Activated CD8-positive, alpha-beta memory T cell treated with anti-CD3 and anti-CD28 coated beads, Interleukin-2, amount 50 U/mL, for 1 hour (primary cell): ENCODE results near the gene KRTAP2-3.
"Not testable (repeated sequence)": the region's sequence is repeated elsewhere in the genome, so short reads cannot be mapped to it uniquely, and the experiment has no call there.

Source experiments
- DNase-seq: peaks from one replicate; pipeline ENCODE4 v3.0.0-alpha.2; 2020; ENCODE audit errors: extremely low read depth

The KRTAP2-3 gene

GRCh38 chr17:41060052-41060604 is at the start of gene KRTAP2-3:
Gene KRTAP2-3 (minus strand): TSS chr17:41060114. CDS start chr17:41060050, 64 bp downstream.
- DNase-seq = no peak

GRCh38 chr17:41108728-41109386 is 48.9 kb upstream of the KRTAP2-3 start:
- not testable (repeated sequence) for DNase-seq

DNA sequence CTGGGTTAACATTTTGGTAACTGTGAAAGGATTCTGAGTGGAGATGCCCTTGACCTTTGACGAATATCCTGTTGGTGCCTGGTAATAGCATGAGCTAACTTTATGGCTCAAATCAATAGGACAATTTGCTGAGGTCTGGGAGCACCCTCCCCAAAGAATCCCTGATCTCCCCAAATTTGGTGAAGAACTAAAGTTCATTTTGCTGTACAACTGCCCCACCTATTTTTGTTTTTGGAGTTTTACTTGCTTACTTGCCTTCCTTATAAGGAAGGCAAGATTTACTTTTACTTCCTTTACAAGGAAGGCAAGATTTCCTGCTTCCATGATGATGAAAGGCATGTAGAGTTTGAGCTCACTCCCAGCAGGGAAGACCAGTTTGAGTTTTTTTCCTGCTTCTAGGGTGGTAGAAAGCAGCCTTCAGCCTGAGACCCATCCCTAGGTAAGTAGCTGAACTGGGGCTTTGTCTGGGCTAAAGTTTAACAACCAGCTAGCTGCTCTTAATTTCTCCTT is 48.1 kb upstream of the KRTAP2-3 start:
- no peak for DNase-seq

GRCh38 chr17:41105347-41105746 is 45.4 kb upstream of the KRTAP2-3 start, which contains the start of gene KRTAP4-9:
Gene KRTAP4-9 (plus strand): TSS chr17:41105389. CDS start chr17:41105389, 0 bp downstream.
- DNase-seq = not testable (repeated sequence)

GRCh38 chr17:41104386-41105038 is 44.6 kb upstream of the KRTAP2-3 start:
- not testable (repeated sequence) for DNase-seq

DNA sequence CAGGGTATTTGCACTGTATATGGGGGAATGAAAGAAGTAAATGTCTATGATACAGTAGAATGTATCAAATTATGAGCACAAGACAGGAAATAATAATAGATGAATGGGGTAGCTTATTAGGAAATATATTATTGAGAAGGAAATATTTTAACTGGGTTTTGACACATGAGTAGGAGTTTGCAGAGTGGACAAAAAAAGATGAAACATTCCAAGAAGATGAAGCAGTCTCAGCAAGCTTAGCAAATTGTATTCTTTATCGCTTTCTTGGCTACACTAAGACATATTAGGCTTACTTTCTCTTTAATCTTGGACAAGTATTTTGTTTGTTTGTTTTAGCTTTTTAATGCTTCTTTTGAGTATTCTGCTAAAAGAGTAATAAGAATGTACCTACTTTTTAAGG is 44.0 kb upstream of the KRTAP2-3 start:
- no peak for DNase-seq

DNA sequence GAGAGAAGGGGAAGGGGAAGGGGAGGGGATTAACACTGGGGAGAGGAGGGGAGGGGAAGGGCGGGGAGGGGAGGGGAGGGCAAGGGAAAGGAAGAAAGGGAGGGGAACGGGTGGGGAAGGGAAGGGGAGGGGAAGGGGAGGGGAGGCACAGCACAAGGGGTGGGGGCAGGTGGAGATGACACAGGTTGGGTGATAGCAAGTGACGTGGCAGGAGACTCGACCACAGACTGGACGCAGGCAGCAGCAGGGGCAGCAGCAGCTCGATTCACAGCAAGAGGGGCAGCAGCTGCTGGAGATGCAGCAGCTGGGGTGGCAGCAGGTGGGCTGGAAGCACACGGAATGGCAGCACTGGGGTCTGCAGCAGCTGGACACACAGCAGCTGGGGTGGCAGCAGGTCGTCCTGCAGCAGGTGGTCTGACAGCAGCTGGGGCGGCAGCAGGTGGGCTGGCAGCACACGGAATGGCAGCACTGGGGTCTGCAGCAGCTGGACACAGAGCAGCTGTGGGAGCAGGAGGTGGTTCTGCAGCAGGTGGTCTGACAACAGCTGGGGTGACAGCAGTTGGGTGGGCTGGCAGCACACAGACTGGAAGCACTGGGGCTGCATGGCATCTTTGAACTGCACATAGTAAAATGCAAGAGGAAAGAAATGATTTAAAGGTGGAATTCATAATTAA is 41.8 kb upstream of the KRTAP2-3 start, which contains the start of gene KRTAP4-16:
Gene KRTAP4-16 (minus strand): TSS at position 624 of the 674 bp plus-strand sequence. CDS start 0 bp downstream, at position 624.
- DNase-seq = no peak

- DNase-seq = not testable (repeated sequence)
Observed at GRCh38 chr17:41099682-41100480, 40.0 kb upstream of the KRTAP2-3 start.

DNA sequence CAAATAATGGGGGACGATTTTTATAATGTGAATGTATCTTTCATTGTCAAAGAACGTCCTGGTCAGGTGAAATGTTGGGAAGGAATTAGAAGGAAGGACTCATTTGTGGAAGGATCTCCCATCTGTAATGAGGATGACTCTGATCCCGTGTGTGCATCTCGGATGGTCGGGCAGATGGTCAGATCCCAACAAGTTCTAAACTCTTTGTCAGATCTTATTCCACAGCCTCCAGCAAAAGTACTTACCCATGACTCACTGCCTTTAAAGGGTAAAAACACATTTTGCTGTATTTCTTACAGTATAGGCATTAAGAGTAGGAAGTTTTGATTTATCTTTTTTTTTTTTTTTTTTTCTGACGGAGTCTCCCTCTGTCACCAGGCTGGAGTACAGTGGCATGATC is 38.6 kb upstream of the KRTAP2-3 start:
- DNase-seq = no peak

- no peak for DNase-seq
Observed at GRCh38 chr17:41098042-41098441, 38.1 kb upstream of the KRTAP2-3 start, which contains the start of gene KRTAP4-8. Gene KRTAP4-8 (minus strand): TSS chr17:41098142. CDS start chr17:41098084, 58 bp downstream.

DNA sequence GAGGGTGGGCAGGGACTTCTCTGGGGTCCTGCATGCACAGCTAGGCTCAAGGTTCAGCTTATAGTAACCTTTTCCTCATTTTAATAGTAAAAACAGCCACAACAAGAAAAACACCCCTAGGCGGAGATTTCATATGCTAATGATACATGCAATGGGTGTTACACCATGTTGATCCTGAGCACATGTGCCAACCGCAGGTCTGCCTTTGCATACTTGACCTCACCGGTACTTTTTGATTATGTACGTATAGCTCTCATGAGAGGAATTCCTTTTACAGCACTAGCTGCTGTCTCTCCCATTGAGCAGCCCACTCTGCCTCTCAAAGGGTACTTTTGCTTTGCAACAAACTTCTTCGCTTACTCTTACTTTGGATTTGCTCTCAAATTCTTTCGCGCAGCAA is 36.1 kb upstream of the KRTAP2-3 start:
- DNase-seq = no peak

GRCh38 chr17:41088760-41089352 is 28.9 kb upstream of the KRTAP2-3 start:
- not testable (repeated sequence) for DNase-seq

DNA sequence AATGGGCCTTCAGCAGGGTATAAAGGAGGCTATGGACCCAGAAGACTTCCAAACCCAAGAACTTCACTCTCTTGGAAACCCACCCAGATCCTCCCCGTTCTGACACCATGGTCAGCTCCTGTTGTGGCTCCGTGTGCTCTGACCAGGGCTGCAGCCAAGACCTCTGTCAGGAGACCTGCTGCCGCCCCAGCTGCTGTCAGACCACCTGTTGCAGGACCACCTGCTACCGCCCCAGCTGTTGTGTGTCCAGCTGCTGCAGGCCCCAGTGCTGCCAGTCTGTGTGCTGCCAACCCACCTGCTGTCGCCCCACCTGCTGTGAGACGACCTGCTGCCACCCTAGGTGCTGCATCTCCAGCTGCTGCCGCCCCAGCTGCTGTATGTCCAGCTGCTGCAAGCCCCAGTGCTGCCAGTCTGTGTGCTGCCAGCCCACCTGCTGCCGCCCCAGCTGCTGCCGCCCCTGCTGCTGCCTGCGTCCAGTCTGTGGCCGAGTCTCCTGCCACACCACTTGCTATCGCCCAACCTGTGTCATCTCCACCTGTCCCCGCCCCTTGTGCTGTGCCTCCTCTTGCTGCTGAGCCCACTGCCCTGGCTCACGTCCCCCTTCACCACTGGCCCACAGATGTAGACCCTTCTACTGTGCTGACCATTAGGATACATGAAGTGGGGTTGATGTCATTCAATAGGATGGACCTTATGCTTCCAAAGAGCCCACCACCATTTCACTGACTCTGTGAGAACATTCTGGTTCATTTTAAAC is 24.4 kb upstream of the KRTAP2-3 start, which contains the start of gene KRTAP4-7:
Gene KRTAP4-7 (plus strand): TSS at position 51 of the 757 bp plus-strand sequence. CDS start 57 bp downstream, at position 108.
- DNase-seq = not testable (repeated sequence)

- not testable (repeated sequence) for DNase-seq
Observed at GRCh38 chr17:41083427-41083826, 23.5 kb upstream of the KRTAP2-3 start.

GRCh38 chr17:41082626-41083025 is 22.7 kb upstream of the KRTAP2-3 start:
- no peak for DNase-seq

- DNase-seq = no peak
Observed at GRCh38 chr17:41076788-41077187, 16.9 kb upstream of the KRTAP2-3 start.

- DNase-seq = no peak
Observed at GRCh38 chr17:41073676-41074075, 13.8 kb upstream of the KRTAP2-3 start.

DNA sequence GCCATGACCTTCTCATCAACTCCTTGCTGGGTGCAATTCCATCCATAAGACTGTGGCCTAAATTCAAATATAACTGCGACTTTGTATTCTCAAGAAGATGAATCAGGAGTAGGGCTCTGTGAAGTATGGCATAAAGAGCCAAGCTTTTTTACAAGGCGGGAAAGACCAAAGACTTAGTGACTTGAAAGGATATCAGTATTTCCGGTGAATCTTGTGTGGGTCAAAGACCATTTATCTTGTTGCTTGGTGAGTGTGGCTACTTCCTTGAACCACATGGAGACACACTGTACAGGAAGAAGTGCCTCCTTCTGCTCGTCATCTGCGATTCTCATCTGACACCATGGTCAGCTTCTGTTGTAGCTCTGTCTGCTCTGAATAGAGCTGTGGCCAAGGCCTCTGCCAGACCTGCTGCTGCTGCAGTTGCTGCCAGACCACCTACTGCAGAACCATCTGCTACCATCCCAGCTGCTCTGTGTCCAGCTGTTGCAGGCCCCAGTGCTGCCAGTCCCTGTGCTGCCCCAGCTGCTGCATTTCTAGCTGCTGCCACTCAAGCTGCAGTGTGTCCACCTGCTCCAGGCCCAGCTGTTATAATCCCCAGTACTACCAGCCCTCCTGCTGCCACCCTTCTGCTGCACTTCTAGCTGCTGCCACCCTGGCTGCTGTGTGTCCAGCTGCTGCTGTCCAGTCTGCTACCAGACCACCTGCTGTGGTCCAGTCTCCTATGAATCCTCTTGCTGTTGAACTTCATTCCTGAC is 11.9 kb upstream of the KRTAP2-3 start:
- no peak for DNase-seq

DNA sequence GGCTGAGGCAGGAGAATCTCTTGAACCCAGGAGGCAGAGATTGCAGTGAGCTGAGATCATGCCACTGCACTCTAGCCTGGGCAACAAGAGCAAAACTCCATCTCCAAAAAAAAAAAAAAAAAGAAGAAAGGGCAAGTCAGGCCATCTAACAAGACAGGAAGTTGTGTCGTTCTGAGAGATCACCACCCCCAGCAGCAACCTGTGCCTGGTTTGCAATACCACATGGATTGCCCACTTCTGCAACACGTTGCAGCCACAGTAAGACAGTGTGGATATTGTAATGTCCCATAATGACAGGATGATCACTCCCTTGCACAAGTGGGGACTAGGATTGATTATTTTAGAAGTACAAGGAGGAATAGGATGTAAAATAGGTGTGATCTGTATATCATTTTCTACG is 9.1 kb upstream of the KRTAP2-3 start:
- no peak for DNase-seq
